ENCODE measurements around the gene GPR153.

Gene GPR153

GRCh38 chr1:6288026-6288425, 27.1 kb upstream of the GPR153 start:
- H3K27ac ChIP-seq, result peak overlapping the region; percentile 41
- no peak for TF ChIP-seq CTCF (conservative IDR thresholded peaks at IDR 0.05; ENCODE audit: low read depth)
- POLR2A ChIA-PET (ENCODE audit: low non-redundant PET), result no interaction called here
- CTCF ChIA-PET, result interaction anchor here (0.5 kb wide), 1 partner anchor 42 kb away, joined by 4 read pairs; no protein-coding TSS in a partner anchor
- DNase-seq (ENCODE audit: low spot score), result no peak

- TF ChIP-seq CTCF (conservative IDR thresholded peaks at IDR 0.05; ENCODE audit: low read depth), result no peak
- ChIA-PET POLR2A (ENCODE audit: low non-redundant PET) (no interaction called here), CTCF (interaction anchor here (0.6 kb wide), 2 partner anchors 56 to 106 kb away, joined by 3 read pairs; partner anchors contain the start of gene ACOT7)
- no peak for DNase-seq (ENCODE audit: low spot score)
- H3K27ac ChIP-seq, result no peak overlapping the region
Observed at GRCh38 chr1:6287431-6287886, 26.6 kb upstream of the GPR153 start.

- ChIA-PET POLR2A (ENCODE audit: low non-redundant PET) (no interaction called here), CTCF (interaction anchor here (0.6 kb wide), 2 partner anchors 57 to 107 kb away, joined by 3 read pairs; partner anchors contain the start of gene ACOT7)
- H3K27ac ChIP-seq, result no peak overlapping the region
- DNase-seq (ENCODE audit: low spot score), result no peak
- TF ChIP-seq CTCF (conservative IDR thresholded peaks at IDR 0.05; ENCODE audit: low read depth), result no peak
Observed at GRCh38 chr1:6287029-6287428, 26.1 kb upstream of the GPR153 start.

- POLR2A ChIA-PET (ENCODE audit: low non-redundant PET), result no interaction called here
- no peak for DNase-seq (ENCODE audit: low spot score)
- no peak overlapping the region for H3K27ac ChIP-seq
- CTCF ChIA-PET, result interaction anchor here (0.6 kb wide), 1 partner anchor 31 kb away, joined by 4 read pairs; no protein-coding TSS in a partner anchor
- no peak for TF ChIP-seq CTCF (conservative IDR thresholded peaks at IDR 0.05; ENCODE audit: low read depth)
Observed at GRCh38 chr1:6286266-6286665, 25.4 kb upstream of the GPR153 start.

- CTCF ChIA-PET, result no interaction called here
- TF ChIP-seq CTCF (conservative IDR thresholded peaks at IDR 0.05; ENCODE audit: low read depth), result no peak
- POLR2A ChIA-PET (ENCODE audit: low non-redundant PET), result no interaction called here
- peak overlapping the region; percentile 11; the same call in 1 of the 2 replicates for H3K27ac ChIP-seq
- DNase-seq (ENCODE audit: low spot score), result no peak
Observed at GRCh38 chr1:6285336-6285735, 24.4 kb upstream of the GPR153 start.

- ChIA-PET POLR2A (ENCODE audit: low non-redundant PET) (no interaction called here), CTCF (no interaction called here)
- no peak for DNase-seq (ENCODE audit: low spot score)
- H3K27ac ChIP-seq, result peak overlapping the region; percentile 33
- no peak for TF ChIP-seq CTCF (conservative IDR thresholded peaks at IDR 0.05; ENCODE audit: low read depth)
Observed at GRCh38 chr1:6282577-6283270, 21.8 kb upstream of the GPR153 start.
